Activated CD8-positive, alpha-beta T cell treated with anti-CD3 and anti-CD28 coated beads for 36 hours (primary cell): ENCODE measurements around the gene CCDC82. TPM values are rescaled to one million over a fixed set of nuclear protein-coding genes. Genes with fewer than 3 reads are reported as not detected.

ENCODE experiments used
- ATAC-seq: fragments of 200-7000 bp; cut with Tn5 transposase; one replicate; pipeline ENCODE4 v1.10.0; 2021; ENCODE audit warnings: mild to moderate bottlenecking, moderate library complexity
- CTCF ChIA-PET: fragments of 350-600 bp; sonication (Branson Sonifier 250); formaldehyde crosslinking; loops from one replicate; lab custom pipeline; 2021; ENCODE audit warnings: antibody characterized with exemption; lab: Charles Lee
- POLR2A ChIA-PET: fragments of 350-600 bp; sonication (Branson Sonifier 250); formaldehyde crosslinking; loops from one replicate; lab custom pipeline; 2021; ENCODE audit warnings: antibody characterized with exemption; lab: Charles Lee
- DNase-seq: peaks from one replicate; pipeline ENCODE4 v3.0.0-alpha.2; 2020
- H3K27ac Mint-ChIP-seq: one replicate; pipeline ENCODE4 v1.8.0; 2021; ENCODE audit warnings: mild to moderate bottlenecking, mixed read lengths
- H3K27me3 Mint-ChIP-seq: one replicate; pipeline ENCODE4 v1.8.0; 2021; ENCODE audit warnings: mixed read lengths
- H3K36me3 Mint-ChIP-seq: one replicate; pipeline ENCODE4 v1.8.0; 2021; ENCODE audit warnings: low read depth, mixed read lengths
- H3K4me1 Mint-ChIP-seq: one replicate; pipeline ENCODE4 v1.8.0; 2021; ENCODE audit warnings: low read depth, mixed read lengths
- H3K4me3 Mint-ChIP-seq: one replicate; pipeline ENCODE4 v1.8.0; 2021; ENCODE audit warnings: mild to moderate bottlenecking, moderate library complexity, mixed read lengths
- H3K9me3 Mint-ChIP-seq: one replicate; pipeline ENCODE4 v1.8.0; 2021; ENCODE audit warnings: mixed read lengths
- intact Hi-C: fragments of 100-400 bp; cut with micrococcal nuclease; formaldehyde crosslinking; loops from one replicate; pipeline ENCODE4 v1.10.0; 2022
- total RNA-seq, 2 experiments: library from RNA; stranded (reverse); gene quantifications; one replicate each; pipeline ENCODE4 v1.2.3, GENCODE V29; 2021
- TF ChIP-seq, protein P1 (sequence below): fragments of 200-600 bp; IDR thresholded peaks from one replicate; pipeline ENCODE4 v1.8.0; 2022; ENCODE audit warnings: antibody characterized with exemption, mild to moderate bottlenecking

Gene CCDC82
- total RNA-seq, 2 experiments from 2014 or later = 25.3 to 27.0 TPM

DNA sequence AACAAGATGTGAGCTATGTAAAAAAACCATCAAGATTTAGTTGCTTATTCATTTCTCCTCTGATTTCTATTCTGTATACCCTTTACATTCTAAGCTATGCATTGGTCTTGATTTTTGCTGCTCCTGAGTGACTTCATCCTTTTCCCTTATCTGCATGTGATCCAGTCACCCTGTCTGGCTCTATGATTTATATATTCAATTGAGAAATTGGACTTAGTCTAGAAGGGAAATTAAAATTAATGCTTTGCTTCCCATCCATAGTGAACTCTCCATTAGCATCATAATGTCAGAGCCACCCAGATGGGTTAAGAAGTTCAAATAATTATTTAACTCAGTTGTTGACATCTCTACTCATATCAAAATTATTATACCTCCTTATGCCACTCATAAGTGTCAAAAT is 5.1 kb upstream of the CCDC82 start:
- Mint-ChIP-seq H3K36me3 (peaks cover 18% of the 10 kb centered on the region), H3K27me3 (no peaks in the 10 kb centered on the region), H3K9me3 (peaks cover 4% of the 10 kb centered on the region), H3K4me3 (no peak overlapping the region), H3K4me1 (peaks cover 28% of the 10 kb centered on the region), H3K27ac (no peak overlapping the region)
- intact Hi-C loops = loop anchor here (5.0 to 10.0 kb wide), 3 partner anchors 52 to 560 kb away; partner anchors contain the start of gene MAML2
- ChIA-PET CTCF (interaction anchor here (0.8 to 3.1 kb wide), 21 partner anchors 8 to 1295 kb away, joined by 3 to 34 read pairs (median 4); partner anchors contain the start of gene MAML2), POLR2A (interaction anchor here (1.0 kb wide), 1 partner anchor 54 kb away, joined by 3 read pairs; no protein-coding TSS in a partner anchor)
- DNase-seq = no peak
- TF ChIP-seq, protein P1, sequence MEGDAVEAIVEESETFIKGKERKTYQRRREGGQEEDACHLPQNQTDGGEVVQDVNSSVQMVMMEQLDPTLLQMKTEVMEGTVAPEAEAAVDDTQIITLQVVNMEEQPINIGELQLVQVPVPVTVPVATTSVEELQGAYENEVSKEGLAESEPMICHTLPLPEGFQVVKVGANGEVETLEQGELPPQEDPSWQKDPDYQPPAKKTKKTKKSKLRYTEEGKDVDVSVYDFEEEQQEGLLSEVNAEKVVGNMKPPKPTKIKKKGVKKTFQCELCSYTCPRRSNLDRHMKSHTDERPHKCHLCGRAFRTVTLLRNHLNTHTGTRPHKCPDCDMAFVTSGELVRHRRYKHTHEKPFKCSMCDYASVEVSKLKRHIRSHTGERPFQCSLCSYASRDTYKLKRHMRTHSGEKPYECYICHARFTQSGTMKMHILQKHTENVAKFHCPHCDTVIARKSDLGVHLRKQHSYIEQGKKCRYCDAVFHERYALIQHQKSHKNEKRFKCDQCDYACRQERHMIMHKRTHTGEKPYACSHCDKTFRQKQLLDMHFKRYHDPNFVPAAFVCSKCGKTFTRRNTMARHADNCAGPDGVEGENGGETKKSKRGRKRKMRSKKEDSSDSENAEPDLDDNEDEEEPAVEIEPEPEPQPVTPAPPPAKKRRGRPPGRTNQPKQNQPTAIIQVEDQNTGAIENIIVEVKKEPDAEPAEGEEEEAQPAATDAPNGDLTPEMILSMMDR = no peak
- ATAC-seq = no peak

DNA sequence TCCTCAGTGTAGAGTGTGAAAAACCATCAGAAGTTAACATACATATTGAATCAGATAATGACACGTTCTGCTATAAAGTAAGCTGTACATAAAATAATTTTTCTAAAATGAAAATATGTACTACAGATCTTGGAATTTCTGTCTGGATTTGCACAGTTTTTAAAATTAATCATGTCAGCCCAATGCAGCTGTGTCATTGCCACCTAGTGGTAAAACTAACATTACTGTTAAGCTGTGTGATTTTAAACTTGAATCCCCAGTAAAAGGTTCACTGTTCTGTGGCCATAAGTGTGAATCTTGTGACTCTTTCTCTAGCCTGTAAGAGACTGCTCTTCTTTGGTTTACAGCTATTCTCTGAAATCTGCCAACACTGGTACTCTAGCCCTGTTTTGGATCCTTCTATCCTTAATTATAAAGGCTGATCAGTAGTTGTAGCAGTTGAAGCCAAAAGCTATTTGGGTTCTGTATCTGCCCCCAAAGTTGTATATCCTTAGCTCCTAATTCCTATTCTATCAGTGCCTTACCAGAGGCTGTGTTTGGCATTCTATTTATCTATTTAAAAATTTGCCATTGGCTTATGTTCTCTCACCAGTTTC is 4.1 kb upstream of the CCDC82 start:
- Mint-ChIP-seq H3K4me1 (peaks cover 28% of the 10 kb centered on the region), H3K27me3 (no peaks in the 10 kb centered on the region), H3K4me3 (no peak overlapping the region), H3K36me3 (peaks cover 21% of the 10 kb centered on the region), H3K27ac (no peak overlapping the region), H3K9me3 (peaks cover 4% of the 10 kb centered on the region)
- CTCF ChIA-PET = interaction anchor here (0.6 to 3.1 kb wide), 42 partner anchors 9 to 1294 kb away, joined by 3 to 34 read pairs (median 4); partner anchors contain the start of gene MAML2
- POLR2A ChIA-PET = interaction anchor here (0.9 to 1.0 kb wide), 2 partner anchors 53 to 179 kb away, joined by 3 to 4 read pairs; no protein-coding TSS in a partner anchor
- no peak for DNase-seq
- no peak for ATAC-seq
- intact Hi-C loops = loop anchor here (5.0 to 10.0 kb wide), 3 partner anchors 52 to 559 kb away; partner anchors contain the start of gene MAML2
- TF ChIP-seq, protein P1 = peak; percentile 75

DNA sequence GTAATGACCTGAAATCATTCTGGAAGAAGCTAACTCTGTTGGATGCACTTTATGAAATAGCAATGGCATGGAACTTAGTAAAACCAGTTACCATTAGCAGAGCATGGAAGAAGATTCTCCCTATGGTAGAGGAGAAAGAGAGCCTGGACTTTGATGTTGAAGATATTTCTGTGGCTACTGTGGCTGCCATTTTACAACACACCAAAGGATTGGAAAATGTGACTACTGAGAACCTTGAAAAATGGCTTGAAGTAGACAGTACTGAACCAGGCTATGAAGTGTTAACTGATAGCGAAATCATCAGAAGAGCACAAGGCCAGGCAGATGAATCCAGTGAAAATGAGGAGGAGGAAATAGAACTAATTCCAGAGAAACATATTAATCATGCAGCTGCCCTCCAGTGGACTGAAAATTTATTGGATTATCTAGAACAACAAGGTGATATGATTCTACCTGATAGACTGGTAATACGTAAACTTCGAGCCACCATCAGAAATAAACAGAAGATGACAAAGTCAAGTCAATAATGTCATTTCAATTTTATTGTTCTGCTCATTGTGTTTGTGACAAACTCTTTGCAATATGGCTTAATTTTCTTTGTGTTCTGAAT is 2.1 kb upstream of the CCDC82 start:
- intact Hi-C loops = loop anchor here (5.0 to 10.0 kb wide), 3 partner anchors 50 to 557 kb away; partner anchors contain the start of gene MAML2

DNA sequence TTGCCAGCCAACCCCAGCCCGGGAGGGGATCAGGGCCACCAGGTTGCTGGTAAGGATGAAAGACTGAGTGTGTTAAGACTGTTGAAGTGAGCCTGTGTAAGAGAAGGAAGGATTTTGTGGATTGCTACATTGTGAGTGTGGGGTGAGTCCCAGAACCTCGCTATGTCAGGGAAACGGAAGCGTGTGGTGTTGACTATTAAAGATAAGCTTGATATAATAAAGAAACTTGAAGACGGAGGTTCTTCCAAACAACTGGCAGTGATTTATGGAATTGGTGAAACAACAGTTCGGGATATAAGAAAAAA is 728 bp upstream of the CCDC82 start:
- Mint-ChIP-seq H3K36me3 (peaks cover 25% of the 10 kb centered on the region), H3K4me3 (peak overlapping the region; percentile 89), H3K27me3 (no peaks in the 10 kb centered on the region), H3K9me3 (peaks cover 4% of the 10 kb centered on the region), H3K27ac (peak overlapping the region; percentile 96), H3K4me1 (peaks cover 43% of the 10 kb centered on the region)
- intact Hi-C loops = loop anchor here (5.0 to 10.0 kb wide), 3 partner anchors 48 to 556 kb away; partner anchors contain the start of gene MAML2
- ChIA-PET POLR2A (interaction anchor here (0.7 to 2.1 kb wide), 4 partner anchors 48 to 509 kb away, joined by 3 to 4 read pairs (median 3); partner anchors contain the start of gene MAML2), CTCF (interaction anchor here (0.6 to 3.2 kb wide), 5 partner anchors 47 to 554 kb away, joined by 3 to 26 read pairs (median 9); partner anchors contain the start of gene MAML2)
- DNase-seq (no peak), ATAC-seq (no peak)
- TF ChIP-seq, protein P1 = no peak

More for the DNA sequence above, 2.1 kb upstream of the CCDC82 start:
- no peaks in the 10 kb centered on the region for H3K27me3 Mint-ChIP-seq
- H3K4me3 Mint-ChIP-seq = peak overlapping the region; percentile 89
- CTCF ChIA-PET = no interaction called here
- POLR2A ChIA-PET = no interaction called here
- ATAC-seq (no peak), DNase-seq (no peak)
- H3K36me3 Mint-ChIP-seq = peaks cover 23% of the 10 kb centered on the region
- H3K9me3 Mint-ChIP-seq = peaks cover 4% of the 10 kb centered on the region
- peaks cover 42% of the 10 kb centered on the region for H3K4me1 Mint-ChIP-seq
- H3K27ac Mint-ChIP-seq = no peak overlapping the region
- TF ChIP-seq, protein P1 = no peak
